Medulla oblongata (tissue), 1 donor: ENCODE measurements around the gene NEU3.
"Not testable (repeated sequence)": the region's sequence is repeated elsewhere in the genome, so short reads cannot be mapped to it uniquely, and the experiment has no call there.

ENCODE experiments used
- DNase-seq: peaks from one replicate; pipeline ENCODE4 v3.0.0-alpha.2; 2015; ENCODE audit errors: extremely low spot score

Gene NEU3

GRCh38 chr11:74988541-74989259 is at the start of gene NEU3:
Gene NEU3, plus strand, starts transcription at chr11:74988933. Its CDS starts 128 bp downstream, at chr11:74989061.
- DNase-seq, result peak; percentile 67

GRCh38 chr11:74941492-74941891 is 47.2 kb upstream of the NEU3 start:
- DNase-seq, result no peak

GRCh38 chr11:74942073-74942759 is 46.5 kb upstream of the NEU3 start:
- DNase-seq, result no peak

GRCh38 chr11:74948546-74948897 is 40.2 kb upstream of the NEU3 start:
- DNase-seq, result no peak

- peak; percentile 99 for DNase-seq
Measured at GRCh38 chr11:74948898-74949752, 39.6 kb upstream of the NEU3 start, which contains the start of the genes SPCS2 and XRRA1. Gene SPCS2, plus strand, starts transcription at chr11:74949266. Its CDS starts 20 bp downstream, at chr11:74949286. Gene XRRA1, minus strand, starts transcription at chr11:74949091. Its CDS starts 8,213 bp downstream, at chr11:74940878.

- DNase-seq, result peak; percentile 13
Measured at GRCh38 chr11:74949753-74950137, 39.0 kb upstream of the NEU3 start.

- no peak for DNase-seq
Measured at GRCh38 chr11:74950374-74950969, 38.3 kb upstream of the NEU3 start.

GRCh38 chr11:74951226-74951625 is 37.5 kb upstream of the NEU3 start:
- no peak for DNase-seq

- DNase-seq, result no peak
Measured at GRCh38 chr11:74952752-74953151, 36.0 kb upstream of the NEU3 start.

GRCh38 chr11:74953451-74953850 is 35.3 kb upstream of the NEU3 start:
- DNase-seq, result no peak

GRCh38 chr11:74954199-74954598 is 34.5 kb upstream of the NEU3 start:
- DNase-seq, result no peak

GRCh38 chr11:74956397-74957015 is 32.2 kb upstream of the NEU3 start:
- peak; percentile 9 for DNase-seq

- no peak for DNase-seq
Measured at GRCh38 chr11:74957937-74958629, 30.6 kb upstream of the NEU3 start.

GRCh38 chr11:74960128-74960527 is 28.6 kb upstream of the NEU3 start:
- DNase-seq, result not testable (repeated sequence)

- DNase-seq, result no peak
Measured at GRCh38 chr11:74966651-74967050, 22.1 kb upstream of the NEU3 start.

- no peak for DNase-seq
Measured at GRCh38 chr11:74970852-74971395, 17.8 kb upstream of the NEU3 start.

GRCh38 chr11:74971424-74971823 is 17.3 kb upstream of the NEU3 start:
- DNase-seq, result peak; percentile 72

GRCh38 chr11:74978041-74978440 is 10.7 kb upstream of the NEU3 start:
- no peak for DNase-seq

- DNase-seq, result no peak
Measured at GRCh38 chr11:74980634-74981033, 8.1 kb upstream of the NEU3 start.

- DNase-seq, result no peak
Measured at GRCh38 chr11:74981888-74982287, 6.8 kb upstream of the NEU3 start.
